Measurements from ENCODE around the gene TBX4. TPM values are rescaled to one million over a fixed set of nuclear protein-coding genes. Genes with fewer than 3 reads are reported as not detected.

Gene TBX4
- total RNA-seq, 4 donors from 2014 or later, result not detected

DNA sequence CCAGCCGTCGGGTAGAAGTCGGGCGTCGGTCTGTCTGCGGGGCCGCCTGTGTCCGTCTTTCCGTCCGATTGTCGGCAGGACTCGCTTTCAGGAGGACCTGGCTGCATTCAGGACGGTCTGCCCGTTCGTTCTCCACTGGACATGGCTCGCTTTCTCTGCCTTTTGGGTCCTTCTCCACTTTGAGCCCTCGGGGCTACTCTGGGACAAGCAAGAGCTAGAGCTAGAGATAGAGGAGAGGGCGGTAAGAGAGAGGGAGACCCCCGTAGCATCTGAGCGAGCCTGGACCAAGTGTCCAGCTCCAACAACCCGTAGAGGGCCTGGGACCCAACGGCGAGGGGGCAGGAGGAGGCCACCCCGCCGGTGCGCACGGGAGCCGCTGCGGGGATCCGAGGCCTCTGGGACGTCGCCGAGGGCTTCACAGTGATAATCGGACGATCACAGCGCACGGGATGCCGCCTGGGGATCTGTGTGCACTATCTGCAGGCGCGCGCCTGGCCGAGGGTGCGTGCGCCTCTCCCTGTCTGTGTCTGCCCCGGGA, 4.5 kb downstream of the TBX4 start:
- 89% methylated on average over 17 of the region's 45 CpGs for WGBS
- H3K9me3 ChIP-seq, result peaks cover 0 to 4% (median 0%) of the 10 kb centered on the region in 4 donors
- H3K4me1 ChIP-seq, result peaks cover 17 to 40% (median 31%) of the 10 kb centered on the region in 4 donors
- intact Hi-C loops (cut with DNase I), result no loop called here
- TF ChIP-seq EP300 (IDR thresholded peaks at IDR 0.05), result no peak
- TF ChIP-seq, protein P1, sequence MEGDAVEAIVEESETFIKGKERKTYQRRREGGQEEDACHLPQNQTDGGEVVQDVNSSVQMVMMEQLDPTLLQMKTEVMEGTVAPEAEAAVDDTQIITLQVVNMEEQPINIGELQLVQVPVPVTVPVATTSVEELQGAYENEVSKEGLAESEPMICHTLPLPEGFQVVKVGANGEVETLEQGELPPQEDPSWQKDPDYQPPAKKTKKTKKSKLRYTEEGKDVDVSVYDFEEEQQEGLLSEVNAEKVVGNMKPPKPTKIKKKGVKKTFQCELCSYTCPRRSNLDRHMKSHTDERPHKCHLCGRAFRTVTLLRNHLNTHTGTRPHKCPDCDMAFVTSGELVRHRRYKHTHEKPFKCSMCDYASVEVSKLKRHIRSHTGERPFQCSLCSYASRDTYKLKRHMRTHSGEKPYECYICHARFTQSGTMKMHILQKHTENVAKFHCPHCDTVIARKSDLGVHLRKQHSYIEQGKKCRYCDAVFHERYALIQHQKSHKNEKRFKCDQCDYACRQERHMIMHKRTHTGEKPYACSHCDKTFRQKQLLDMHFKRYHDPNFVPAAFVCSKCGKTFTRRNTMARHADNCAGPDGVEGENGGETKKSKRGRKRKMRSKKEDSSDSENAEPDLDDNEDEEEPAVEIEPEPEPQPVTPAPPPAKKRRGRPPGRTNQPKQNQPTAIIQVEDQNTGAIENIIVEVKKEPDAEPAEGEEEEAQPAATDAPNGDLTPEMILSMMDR (IDR thresholded peaks at IDR 0.05), result no peak
- no peak for TF ChIP-seq POLR2A (IDR thresholded peaks at IDR 0.05; ENCODE audit: low read depth)
- TF ChIP-seq POLR2AphosphoS5 (IDR thresholded peaks at IDR 0.05), result no peak
- H3K4me3 ChIP-seq, result peak overlapping the region in 2 of 4 donors; percentile 32 to 34
- DNase-seq (ENCODE audit: extremely low spot score), result no peak
- peaks cover 0 to 97% (median 57%) of the 10 kb centered on the region in 4 donors for H3K27me3 ChIP-seq
- no peak overlapping the region for H3K27ac ChIP-seq (replicated peaks in 1 of 4)
- no peaks in the 10 kb centered on the region for H3K36me3 ChIP-seq

DNA sequence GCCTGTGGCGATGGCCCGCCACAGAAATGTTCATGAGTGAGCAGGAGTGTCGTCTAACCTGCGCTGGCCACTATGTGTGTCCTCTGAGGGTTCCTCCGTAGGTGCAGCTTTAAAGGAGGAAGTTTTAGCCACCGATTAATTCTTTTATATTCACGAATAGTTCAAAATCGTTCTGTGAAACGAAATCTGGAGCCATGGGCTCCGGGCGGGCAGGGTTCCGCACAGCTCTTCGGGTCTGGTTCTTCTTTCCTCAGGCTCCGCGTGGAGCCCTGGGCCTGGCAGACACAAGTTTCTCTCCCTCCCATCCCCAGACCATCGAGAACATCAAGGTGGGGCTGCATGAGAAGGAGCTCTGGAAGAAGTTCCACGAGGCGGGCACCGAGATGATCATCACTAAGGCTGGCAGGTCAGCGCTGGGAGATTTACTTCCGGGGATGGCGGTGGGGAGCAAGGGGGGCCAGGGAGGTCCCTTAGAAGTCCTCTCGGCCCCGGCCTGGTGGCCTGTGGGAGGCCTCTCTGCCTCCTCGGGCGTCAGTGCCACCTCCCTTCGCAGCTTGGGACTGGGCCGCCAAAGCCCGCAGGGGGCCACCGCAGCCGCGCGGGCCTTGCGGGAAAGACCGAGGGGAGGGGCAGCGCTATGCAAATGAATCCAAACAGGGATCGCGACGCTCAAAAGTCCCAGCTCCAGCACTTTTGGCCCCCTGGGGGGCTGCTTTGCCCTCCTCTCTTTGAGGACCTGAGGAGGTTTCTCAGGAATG, 5.2 kb downstream of the TBX4 start:
- DNase-seq (ENCODE audit: extremely low spot score), result no peak
- Histone ChIP-seq H3K27me3 (peaks cover 0 to 97% (median 56%) of the 10 kb centered on the region in 4 donors), H3K27ac (replicated peaks in 1 of 4) (no peak overlapping the region), H3K4me1 (peaks cover 17 to 40% (median 31%) of the 10 kb centered on the region in 4 donors), H3K36me3 (no peaks in the 10 kb centered on the region), H3K4me3 (peak overlapping the region; percentile 32 to 40 (median 34)), H3K9me3 (peaks cover 0 to 4% (median 0%) of the 10 kb centered on the region in 4 donors)
- intact Hi-C loops (cut with DNase I), result no loop called here
- 48% methylated on average over 21 of the region's 39 CpGs for WGBS
- TF ChIP-seq EP300 (IDR thresholded peaks at IDR 0.05), result no peak
- no peak for TF ChIP-seq POLR2A (IDR thresholded peaks at IDR 0.05; ENCODE audit: low read depth)
- no peak for TF ChIP-seq POLR2AphosphoS5 (IDR thresholded peaks at IDR 0.05)
- TF ChIP-seq, protein P1 (IDR thresholded peaks at IDR 0.05), result no peak

DNA sequence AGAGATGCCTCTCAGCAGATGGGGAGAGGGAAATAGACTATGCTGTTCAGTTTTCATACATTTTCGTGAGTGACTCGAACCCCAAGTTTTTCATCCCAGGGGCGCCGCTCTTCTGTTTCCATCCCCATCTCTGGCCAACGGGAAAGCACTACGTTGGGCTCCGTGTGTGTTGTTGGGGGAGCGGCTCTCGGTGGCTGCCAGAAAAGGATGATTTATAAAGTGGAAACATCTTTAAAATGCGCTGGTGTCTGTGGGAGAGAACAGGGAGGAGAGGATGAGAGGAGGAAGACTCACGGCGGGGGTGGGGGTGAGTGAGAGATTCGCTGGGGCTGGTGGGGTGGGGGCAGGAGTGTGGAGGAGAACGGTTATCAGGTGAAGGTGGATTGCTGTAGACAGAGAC, 5.8 kb downstream of the TBX4 start:
- Histone ChIP-seq H3K27me3 (peaks cover 0 to 97% (median 53%) of the 10 kb centered on the region in 4 donors), H3K4me3 (peak overlapping the region in 3 of 4 donors; percentile 32 to 40 (median 33)), H3K9me3 (peaks cover 0 to 4% (median 0%) of the 10 kb centered on the region in 4 donors), H3K27ac (replicated peaks in 1 of 4) (no peak overlapping the region), H3K36me3 (no peaks in the 10 kb centered on the region), H3K4me1 (peaks cover 17 to 39% (median 29%) of the 10 kb centered on the region in 4 donors)
- 45% methylated on average over 14 of the region's 14 CpGs for WGBS
- TF ChIP-seq, protein P1 (IDR thresholded peaks at IDR 0.05), result no peak
- TF ChIP-seq POLR2A (IDR thresholded peaks at IDR 0.05; ENCODE audit: low read depth) (no peak), POLR2AphosphoS5 (IDR thresholded peaks at IDR 0.05) (no peak), EP300 (IDR thresholded peaks at IDR 0.05) (no peak)
- DNase-seq (ENCODE audit: extremely low spot score), result no peak
- intact Hi-C loops (cut with DNase I), result no loop called here

DNA sequence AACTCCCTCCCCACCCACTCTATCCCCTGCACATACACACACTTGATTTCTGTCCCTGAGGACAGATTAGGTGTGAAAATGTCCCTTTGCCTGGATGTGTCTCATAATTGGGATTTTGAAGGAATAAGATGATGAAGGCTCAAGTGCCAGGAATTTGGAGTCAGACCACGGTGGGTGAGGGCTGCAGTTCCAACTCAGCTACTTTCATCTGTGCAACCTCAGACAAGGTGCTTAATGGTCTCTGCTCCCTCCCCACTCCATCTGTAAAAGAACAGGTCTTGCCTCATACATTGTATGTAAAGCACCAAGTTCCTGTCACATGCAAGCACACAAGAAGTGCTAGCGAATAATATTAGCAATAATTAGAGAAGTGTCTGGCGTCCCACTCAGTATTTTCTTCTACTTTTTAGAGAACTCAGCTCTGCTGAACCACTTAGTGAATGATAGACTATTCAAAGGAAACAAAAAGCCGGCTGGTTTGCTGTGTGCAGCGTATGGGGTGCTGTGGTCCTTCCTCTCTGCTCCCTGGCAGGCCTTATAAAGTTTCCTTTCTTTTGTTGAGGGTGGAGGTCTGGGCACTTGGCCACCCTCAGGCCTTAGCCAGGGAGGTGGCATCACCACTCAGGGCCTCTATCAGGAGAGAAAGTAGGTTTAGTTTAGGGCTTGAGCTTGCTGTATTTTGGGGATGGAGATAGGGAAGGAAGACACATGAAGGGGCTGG, 6.4 kb downstream of the TBX4 start:
- Histone ChIP-seq H3K27ac (replicated peaks in 1 of 4) (no peak overlapping the region), H3K27me3 (peaks cover 0 to 98% (median 53%) of the 10 kb centered on the region in 4 donors), H3K9me3 (peaks cover 0 to 4% (median 0%) of the 10 kb centered on the region in 4 donors), H3K4me1 (peaks cover 17 to 39% (median 29%) of the 10 kb centered on the region in 4 donors), H3K4me3 (no peak overlapping the region), H3K36me3 (no peaks in the 10 kb centered on the region)
- intact Hi-C loops (cut with DNase I), result no loop called here
- no peak for TF ChIP-seq EP300 (IDR thresholded peaks at IDR 0.05)
- TF ChIP-seq, protein P1 (IDR thresholded peaks at IDR 0.05), result no peak
- TF ChIP-seq POLR2A (IDR thresholded peaks at IDR 0.05; ENCODE audit: low read depth), result no peak
- TF ChIP-seq POLR2AphosphoS5 (IDR thresholded peaks at IDR 0.05), result no peak
- DNase-seq (ENCODE audit: extremely low spot score), result no peak
- 72% methylated on average over 5 of the region's 5 CpGs for WGBS
